Glutamatergic neuron (in vitro differentiated cells): ENCODE data around the gene ZNRF1. TPM values are rescaled to one million over a fixed set of nuclear protein-coding genes. Genes with fewer than 3 reads are reported as not detected.

Experiments used
- DNase-seq: peaks from one replicate; pipeline ENCODE4 v3.0.0; 2022
- H3K27ac Mint-ChIP-seq: one replicate; pipeline ENCODE4 v1.8.0; 2020; ENCODE audit warnings: mild to moderate bottlenecking, mixed read lengths, inconsistent platforms; ENCODE audit not compliant: unreplicated experiment
- H3K27me3 Mint-ChIP-seq: one replicate; pipeline ENCODE4 v1.8.0; 2020; ENCODE audit warnings: mild to moderate bottlenecking, moderate library complexity, mixed read lengths, inconsistent platforms; ENCODE audit not compliant: unreplicated experiment
- H3K36me3 Mint-ChIP-seq: one replicate; pipeline ENCODE4 v1.8.0; 2020; ENCODE audit warnings: mild to moderate bottlenecking, mixed read lengths, inconsistent platforms; ENCODE audit not compliant: unreplicated experiment
- H3K4me1 Mint-ChIP-seq: one replicate; pipeline ENCODE4 v1.8.0; 2020; ENCODE audit warnings: mild to moderate bottlenecking, low read depth, mixed read lengths, inconsistent platforms; ENCODE audit not compliant: unreplicated experiment
- H3K4me3 Mint-ChIP-seq: one replicate; pipeline ENCODE4 v1.8.0; 2020; ENCODE audit warnings: mild to moderate bottlenecking, mixed read lengths, inconsistent platforms; ENCODE audit not compliant: unreplicated experiment
- H3K9me3 Mint-ChIP-seq: one replicate; pipeline ENCODE4 v1.8.0; 2020; ENCODE audit warnings: mild to moderate bottlenecking, moderate library complexity, mixed read lengths, inconsistent platforms; ENCODE audit not compliant: unreplicated experiment
- total RNA-seq: library from RNA; stranded (reverse); fragmentation: NEBNext Ultra II Directional; extraction: Animal tissue kit (Norgen Biotek cat#: 25700); gene quantifications from one replicate; pipeline ENCODE4 v1.2.1, GENCODE V29; 2021; ENCODE audit not compliant: unreplicated experiment
- TF ChIP-seq, protein P1 (sequence below): fragments of 200-600 bp; sonication (generic); IDR thresholded peaks from one replicate; pipeline ENCODE4 v1.5.0; 2021; ENCODE audit not compliant: partially characterized antibody, unreplicated experiment

Gene ZNRF1
- total RNA-seq, 1 donor from 2014 or later, result 55.3 TPM

DNA sequence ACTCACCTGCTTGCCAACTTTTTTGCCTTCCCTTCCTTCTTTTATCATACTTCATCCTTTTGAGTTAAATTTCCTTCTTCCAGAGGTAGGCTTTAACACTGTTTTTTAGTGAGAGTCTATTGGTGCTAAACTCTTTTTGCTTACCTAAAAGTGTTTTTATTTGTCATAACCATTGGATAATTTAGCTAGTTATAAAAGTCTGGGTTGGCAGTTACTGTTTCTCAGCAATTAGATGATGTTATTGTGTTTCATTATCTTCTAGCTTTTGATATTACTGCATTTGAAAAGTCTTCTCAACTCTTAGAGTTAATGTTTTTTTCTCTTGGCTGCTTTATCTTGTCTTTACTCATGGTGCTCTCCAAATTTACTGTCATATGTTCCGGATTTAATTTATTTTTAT, 22.6 kb downstream of the ZNRF1 start:
- TF ChIP-seq, protein P1, sequence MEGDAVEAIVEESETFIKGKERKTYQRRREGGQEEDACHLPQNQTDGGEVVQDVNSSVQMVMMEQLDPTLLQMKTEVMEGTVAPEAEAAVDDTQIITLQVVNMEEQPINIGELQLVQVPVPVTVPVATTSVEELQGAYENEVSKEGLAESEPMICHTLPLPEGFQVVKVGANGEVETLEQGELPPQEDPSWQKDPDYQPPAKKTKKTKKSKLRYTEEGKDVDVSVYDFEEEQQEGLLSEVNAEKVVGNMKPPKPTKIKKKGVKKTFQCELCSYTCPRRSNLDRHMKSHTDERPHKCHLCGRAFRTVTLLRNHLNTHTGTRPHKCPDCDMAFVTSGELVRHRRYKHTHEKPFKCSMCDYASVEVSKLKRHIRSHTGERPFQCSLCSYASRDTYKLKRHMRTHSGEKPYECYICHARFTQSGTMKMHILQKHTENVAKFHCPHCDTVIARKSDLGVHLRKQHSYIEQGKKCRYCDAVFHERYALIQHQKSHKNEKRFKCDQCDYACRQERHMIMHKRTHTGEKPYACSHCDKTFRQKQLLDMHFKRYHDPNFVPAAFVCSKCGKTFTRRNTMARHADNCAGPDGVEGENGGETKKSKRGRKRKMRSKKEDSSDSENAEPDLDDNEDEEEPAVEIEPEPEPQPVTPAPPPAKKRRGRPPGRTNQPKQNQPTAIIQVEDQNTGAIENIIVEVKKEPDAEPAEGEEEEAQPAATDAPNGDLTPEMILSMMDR, result no peak
- Mint-ChIP-seq H3K9me3 (peaks cover 3% of the 10 kb centered on the region), H3K27me3 (no peaks in the 10 kb centered on the region), H3K36me3 (peaks cover 17% of the 10 kb centered on the region), H3K4me1 (peaks cover 3% of the 10 kb centered on the region), H3K27ac (no peak overlapping the region), H3K4me3 (no peak overlapping the region)
- DNase-seq, result no peak

DNA sequence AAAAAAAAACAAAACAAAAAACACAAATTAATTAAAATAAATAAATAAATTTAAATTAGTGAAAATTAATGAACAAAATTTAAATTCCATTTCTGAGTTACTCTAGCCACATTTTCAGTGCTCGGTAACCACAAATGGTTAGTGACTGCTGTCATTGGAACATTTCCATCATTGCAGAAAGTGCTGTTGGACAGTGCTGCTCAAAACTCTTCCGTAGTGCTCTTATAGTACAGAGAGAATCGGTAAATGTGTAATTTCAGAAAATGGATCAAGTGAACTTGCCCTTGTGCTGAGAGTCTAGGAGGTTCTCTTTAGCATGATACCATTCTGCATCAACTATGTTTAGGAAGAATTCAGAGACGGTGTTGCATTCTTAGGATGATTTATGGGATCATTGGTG, 23.7 kb downstream of the ZNRF1 start:
- Mint-ChIP-seq H3K4me1 (peaks cover under 1% of the 10 kb centered on the region), H3K36me3 (peaks cover 17% of the 10 kb centered on the region), H3K9me3 (peaks cover 3% of the 10 kb centered on the region), H3K4me3 (no peak overlapping the region), H3K27me3 (no peaks in the 10 kb centered on the region), H3K27ac (no peak overlapping the region)
- TF ChIP-seq, protein P1, result no peak
- no peak for DNase-seq

DNA sequence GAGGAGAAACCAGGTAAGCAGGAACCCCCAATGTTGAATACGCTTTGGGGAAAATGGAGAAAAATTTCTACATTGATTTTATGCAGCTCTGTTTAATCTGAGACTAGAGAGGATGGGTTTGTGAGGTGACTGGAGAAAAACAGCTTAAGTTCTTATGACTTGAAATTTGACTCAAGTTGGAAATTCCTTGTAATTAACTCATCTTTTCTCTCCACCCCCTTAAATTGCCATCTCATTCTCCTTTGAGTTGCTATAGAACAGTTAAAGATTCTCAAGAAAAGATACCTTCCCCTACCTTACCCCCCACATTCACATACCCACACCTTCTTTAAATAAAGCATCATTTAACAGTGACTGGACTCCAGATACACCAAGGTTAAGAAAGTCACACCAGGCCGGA, 24.2 kb downstream of the ZNRF1 start:
- no peak overlapping the region for H3K27ac Mint-ChIP-seq
- no peaks in the 10 kb centered on the region for H3K27me3 Mint-ChIP-seq

DNA sequence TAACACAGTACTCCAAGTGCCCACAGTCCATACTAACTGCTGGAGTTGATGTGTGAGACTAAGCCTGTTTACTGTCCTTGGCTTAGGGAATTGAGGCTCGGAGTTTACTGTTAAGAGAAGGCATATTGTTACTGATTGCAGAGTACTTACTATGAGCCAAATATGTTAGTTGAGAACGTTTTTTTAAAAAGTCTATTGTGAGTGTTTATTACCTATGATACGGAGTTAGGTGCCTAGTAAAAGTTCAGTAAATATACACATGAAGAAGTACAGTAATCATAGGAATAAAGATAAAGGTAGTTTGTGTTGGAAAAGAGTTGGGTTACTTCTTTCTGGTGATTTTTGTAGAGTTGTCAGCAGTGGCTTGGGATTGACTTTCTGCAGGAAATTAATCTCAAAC, 25.4 kb downstream of the ZNRF1 start:
- Mint-ChIP-seq H3K9me3 (peaks cover 3% of the 10 kb centered on the region), H3K36me3 (peaks cover 17% of the 10 kb centered on the region), H3K27me3 (no peaks in the 10 kb centered on the region), H3K4me1 (no peaks in the 10 kb centered on the region), H3K4me3 (no peak overlapping the region), H3K27ac (no peak overlapping the region)
- TF ChIP-seq, protein P1, result no peak
- DNase-seq, result no peak

More for the DNA sequence above, 24.2 kb downstream of the ZNRF1 start:
- TF ChIP-seq, protein P1, result no peak
- H3K9me3 Mint-ChIP-seq, result peaks cover 3% of the 10 kb centered on the region
- H3K36me3 Mint-ChIP-seq, result peaks cover 17% of the 10 kb centered on the region
- H3K4me3 Mint-ChIP-seq, result no peak overlapping the region
- DNase-seq, result no peak
- no peaks in the 10 kb centered on the region for H3K4me1 Mint-ChIP-seq

DNA sequence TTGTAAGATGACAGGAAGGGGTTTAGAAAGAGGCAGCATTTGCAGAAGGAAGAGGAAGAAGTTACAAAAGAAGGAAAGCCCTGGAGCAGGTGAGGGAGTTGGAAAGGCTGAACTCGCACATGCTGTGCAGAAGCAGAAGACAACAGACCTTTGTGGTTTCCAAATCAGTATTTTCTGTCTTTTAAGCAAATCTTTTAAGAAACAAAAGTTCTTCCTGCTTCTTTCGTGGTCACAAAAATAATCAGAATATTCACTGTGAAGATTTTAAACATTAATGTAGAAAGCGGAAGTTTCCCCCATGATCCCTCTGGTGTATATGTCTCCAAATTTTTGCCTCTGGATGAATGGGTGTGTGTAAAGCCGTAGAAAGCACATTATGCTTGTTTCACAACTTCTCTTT, 25.8 kb downstream of the ZNRF1 start:
- no peak for DNase-seq
- H3K9me3 Mint-ChIP-seq, result peaks cover 3% of the 10 kb centered on the region
- no peaks in the 10 kb centered on the region for H3K4me1 Mint-ChIP-seq
- H3K36me3 Mint-ChIP-seq, result peaks cover 17% of the 10 kb centered on the region
- no peaks in the 10 kb centered on the region for H3K27me3 Mint-ChIP-seq
- TF ChIP-seq, protein P1, result no peak
- H3K27ac Mint-ChIP-seq, result no peak overlapping the region
- H3K4me3 Mint-ChIP-seq, result no peak overlapping the region
